HG03575 (cell line): ENCODE results near the gene FBXO48.

Source experiments
- ATAC-seq: cut with Tn5 transposase; IDR thresholded peaks from one replicate; pipeline ENCODE4 v1.9.1; 2021; ENCODE audit not compliant: unreplicated experiment, insufficient number of reproducible peaks, low FRiP score; ENCODE audit errors: extremely low read depth

Gene FBXO48

GRCh38 chr2:68418855-68419254 is 48.2 kb downstream of the FBXO48 start:
- no peak for ATAC-seq

- no peak for ATAC-seq
Observed at GRCh38 chr2:68418419-68418818, 48.7 kb downstream of the FBXO48 start.

- no peak for ATAC-seq
Observed at GRCh38 chr2:68417926-68418325, 49.2 kb downstream of the FBXO48 start.

- no peak for ATAC-seq
Observed at GRCh38 chr2:68416081-68416675, 50.9 kb downstream of the FBXO48 start.

- ATAC-seq = no peak
Observed at GRCh38 chr2:68415521-68415920, 51.6 kb downstream of the FBXO48 start.

GRCh38 chr2:68414876-68415275 is 52.2 kb downstream of the FBXO48 start:
- no peak for ATAC-seq

- no peak for ATAC-seq
Observed at GRCh38 chr2:68414452-68414851, 52.6 kb downstream of the FBXO48 start.

- no peak for ATAC-seq
Observed at GRCh38 chr2:68413466-68413865, 53.6 kb downstream of the FBXO48 start.

GRCh38 chr2:68412127-68412819 is 54.8 kb downstream of the FBXO48 start:
- ATAC-seq = peak; percentile 13

- ATAC-seq = peak; percentile 81
Observed at GRCh38 chr2:68411397-68412126, 55.5 kb downstream of the FBXO48 start.
